ENCODE measurements around the gene LRRC10B.

The LRRC10B gene

GRCh38 chr11:61481806-61482205 is 26.7 kb upstream of the LRRC10B start:
- Histone ChIP-seq H3K4me1 (ENCODE audit: control insufficient read depth in 1 of 2, insufficient read depth in 1 of 2, low read depth in 1 of 2, low read length in 1 of 2) (no peaks in the 10 kb centered on the region), H3K4me3 (ENCODE audit: low read depth in 1 of 2, low read length in 1 of 2) (no peak overlapping the region), H3K27me3 (peaks cover 18% of the 10 kb centered on the region), H3K36me3 (no peaks in the 10 kb centered on the region), H3K27ac (no peak overlapping the region), H3K9me3 (no peaks in the 10 kb centered on the region)
- no peak for TF ChIP-seq CTCF (IDR thresholded peaks at IDR 0.05)

- no peaks in the 10 kb centered on the region for H3K9me3 ChIP-seq
- H3K27ac ChIP-seq = no peak overlapping the region
- H3K4me1 ChIP-seq (ENCODE audit: control insufficient read depth in 1 of 2, insufficient read depth in 1 of 2, low read depth in 1 of 2, low read length in 1 of 2) = no peaks in the 10 kb centered on the region
- no peak for TF ChIP-seq CTCF (IDR thresholded peaks at IDR 0.05)
- no peak overlapping the region for H3K4me3 ChIP-seq (ENCODE audit: low read depth in 1 of 2, low read length in 1 of 2)
- H3K27me3 ChIP-seq = peaks cover 18% of the 10 kb centered on the region
- H3K36me3 ChIP-seq = no peaks in the 10 kb centered on the region
Observed at GRCh38 chr11:61482513-61482912, 26.0 kb upstream of the LRRC10B start.

- H3K27me3 ChIP-seq = peaks cover 12% of the 10 kb centered on the region
- H3K9me3 ChIP-seq = no peaks in the 10 kb centered on the region
- no peaks in the 10 kb centered on the region for H3K4me1 ChIP-seq (ENCODE audit: control insufficient read depth in 1 of 2, insufficient read depth in 1 of 2, low read depth in 1 of 2, low read length in 1 of 2)
- no peaks in the 10 kb centered on the region for H3K36me3 ChIP-seq
- no peak overlapping the region for H3K27ac ChIP-seq
- H3K4me3 ChIP-seq (ENCODE audit: low read depth in 1 of 2, low read length in 1 of 2) = no peak overlapping the region
- no peak for TF ChIP-seq CTCF (IDR thresholded peaks at IDR 0.05)
Observed at GRCh38 chr11:61484541-61484940, 24.0 kb upstream of the LRRC10B start.

GRCh38 chr11:61485080-61485479 is 23.5 kb upstream of the LRRC10B start:
- Histone ChIP-seq H3K9me3 (no peaks in the 10 kb centered on the region), H3K4me1 (ENCODE audit: control insufficient read depth in 1 of 2, insufficient read depth in 1 of 2, low read depth in 1 of 2, low read length in 1 of 2) (no peaks in the 10 kb centered on the region), H3K27ac (no peak overlapping the region), H3K4me3 (ENCODE audit: low read depth in 1 of 2, low read length in 1 of 2) (no peak overlapping the region), H3K27me3 (peaks cover 12% of the 10 kb centered on the region), H3K36me3 (no peaks in the 10 kb centered on the region)
- no peak for TF ChIP-seq CTCF (IDR thresholded peaks at IDR 0.05)

GRCh38 chr11:61486011-61486620 is 22.4 kb upstream of the LRRC10B start:
- no peaks in the 10 kb centered on the region for H3K36me3 ChIP-seq
- no peak overlapping the region for H3K27ac ChIP-seq
- H3K9me3 ChIP-seq = no peaks in the 10 kb centered on the region
- TF ChIP-seq CTCF (IDR thresholded peaks at IDR 0.05) = no peak
- no peaks in the 10 kb centered on the region for H3K4me1 ChIP-seq (ENCODE audit: control insufficient read depth in 1 of 2, insufficient read depth in 1 of 2, low read depth in 1 of 2, low read length in 1 of 2)
- peaks cover 12% of the 10 kb centered on the region for H3K27me3 ChIP-seq
- no peak overlapping the region for H3K4me3 ChIP-seq (ENCODE audit: low read depth in 1 of 2, low read length in 1 of 2)

GRCh38 chr11:61486779-61487178 is 21.8 kb upstream of the LRRC10B start:
- no peak for TF ChIP-seq CTCF (IDR thresholded peaks at IDR 0.05)
- H3K4me3 ChIP-seq (ENCODE audit: low read depth in 1 of 2, low read length in 1 of 2) = no peak overlapping the region
- no peaks in the 10 kb centered on the region for H3K36me3 ChIP-seq
- no peak overlapping the region for H3K27ac ChIP-seq
- H3K27me3 ChIP-seq = peaks cover 11% of the 10 kb centered on the region
- H3K9me3 ChIP-seq = no peaks in the 10 kb centered on the region
- H3K4me1 ChIP-seq (ENCODE audit: control insufficient read depth in 1 of 2, insufficient read depth in 1 of 2, low read depth in 1 of 2, low read length in 1 of 2) = no peaks in the 10 kb centered on the region
